KMS-11 (cell line): ENCODE measurements around the gene HTR6.
"Not testable (repeated sequence)": the region's sequence is repeated elsewhere in the genome, so short reads cannot be mapped to it uniquely, and the experiment has no call there.

Experiments used
- H2AFZ ChIP-seq: fragments of 200-600 bp; sonication (generic); 2 replicates; pipeline ENCODE4 v1.6.1; 2016; ENCODE audit warnings: antibody characterized with exemption, mixed run types, low read depth
- H3K27ac ChIP-seq: fragments of 200-600 bp; sonication (generic); 2 replicates; pipeline ENCODE4 v1.6.1; 2016; ENCODE audit warnings: mild to moderate bottlenecking, mixed run types
- H3K27me3 ChIP-seq: fragments of 200-600 bp; sonication (generic); 2 replicates; pipeline ENCODE4 v1.6.1; 2017; ENCODE audit warnings: mild to moderate bottlenecking, low read depth, mixed run types, moderate library complexity; ENCODE audit not compliant: insufficient read depth
- H3K36me3 ChIP-seq: fragments of 200-600 bp; sonication (generic); 2 replicates; pipeline ENCODE4 v1.6.1; 2017; ENCODE audit warnings: mild to moderate bottlenecking, mixed run types; ENCODE audit not compliant: insufficient read depth
- H3K4me1 ChIP-seq: fragments of 200-600 bp; sonication (generic); 2 replicates; pipeline ENCODE4 v1.6.1; 2016; ENCODE audit warnings: mild to moderate bottlenecking, low read depth, mixed run types; ENCODE audit not compliant: poor library complexity, severe bottlenecking
- H3K4me2 ChIP-seq: fragments of 200-600 bp; sonication (generic); 2 replicates; pipeline ENCODE4 v1.7.0; 2016; ENCODE audit warnings: mild to moderate bottlenecking, mixed run types
- H3K4me3 ChIP-seq: fragments of 200-600 bp; sonication (generic); IDR thresholded peaks from 2 replicates; pipeline ENCODE4 v1.6.1; 2017; ENCODE audit warnings: low read depth, low read length, mixed read lengths; ENCODE audit not compliant: insufficient read depth
- H3K79me2 ChIP-seq: fragments of 200-600 bp; sonication (generic); 2 replicates; pipeline ENCODE4 v1.6.1; 2016; ENCODE audit warnings: low read depth, mixed run types; ENCODE audit not compliant: insufficient read depth
- H3K9ac ChIP-seq: fragments of 200-600 bp; sonication (generic); 2 replicates; pipeline ENCODE4 v1.6.1; 2016; ENCODE audit warnings: mild to moderate bottlenecking, mixed run types
- H4K20me1 ChIP-seq: fragments of 200-600 bp; sonication (generic); 2 replicates; pipeline ENCODE4 v1.6.1; 2016; ENCODE audit warnings: mild to moderate bottlenecking, mixed run types; ENCODE audit not compliant: insufficient read depth
- TF ChIP-seq, protein P1 (sequence below): fragments of 200-600 bp; sonication (generic); conservative IDR thresholded peaks from 2 replicates; pipeline ENCODE4 v1.6.1; 2017; ENCODE audit warnings: low read depth, mild to moderate bottlenecking, antibody characterized with exemption, low read length, moderate library complexity, mixed read lengths

HTR6 gene

DNA sequence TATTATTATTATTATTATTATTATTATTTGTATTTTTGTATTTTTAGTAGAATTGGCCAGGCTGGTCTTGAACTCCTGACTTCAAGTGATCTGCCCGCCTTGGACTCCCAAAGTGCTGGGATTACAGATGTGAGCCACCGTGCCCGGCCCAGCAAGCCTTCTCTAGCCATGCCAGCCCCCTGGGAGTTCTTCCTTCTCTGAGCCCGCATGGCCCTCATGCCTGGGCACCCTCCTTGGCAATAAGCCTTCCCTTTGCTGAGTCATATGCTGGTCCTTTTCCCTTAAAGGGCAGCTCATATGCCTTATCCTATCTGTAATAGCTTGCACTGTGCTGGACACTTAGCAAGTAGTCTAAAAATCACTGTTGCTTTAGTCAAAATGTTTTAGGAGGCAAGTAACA is 29.0 kb upstream of the HTR6 start:
- Histone ChIP-seq H3K9ac (no peak overlapping the region), H3K36me3 (no peaks in the 10 kb centered on the region), H3K4me2 (no peak overlapping the region), H3K4me1 (no peaks in the 10 kb centered on the region), H3K79me2 (no peaks in the 10 kb centered on the region), H3K4me3 (no peak overlapping the region), H3K27ac (no peak overlapping the region), H3K27me3 (no peaks in the 10 kb centered on the region), H2AFZ (no peak overlapping the region), H4K20me1 (no peaks in the 10 kb centered on the region)
- TF ChIP-seq, protein P1, sequence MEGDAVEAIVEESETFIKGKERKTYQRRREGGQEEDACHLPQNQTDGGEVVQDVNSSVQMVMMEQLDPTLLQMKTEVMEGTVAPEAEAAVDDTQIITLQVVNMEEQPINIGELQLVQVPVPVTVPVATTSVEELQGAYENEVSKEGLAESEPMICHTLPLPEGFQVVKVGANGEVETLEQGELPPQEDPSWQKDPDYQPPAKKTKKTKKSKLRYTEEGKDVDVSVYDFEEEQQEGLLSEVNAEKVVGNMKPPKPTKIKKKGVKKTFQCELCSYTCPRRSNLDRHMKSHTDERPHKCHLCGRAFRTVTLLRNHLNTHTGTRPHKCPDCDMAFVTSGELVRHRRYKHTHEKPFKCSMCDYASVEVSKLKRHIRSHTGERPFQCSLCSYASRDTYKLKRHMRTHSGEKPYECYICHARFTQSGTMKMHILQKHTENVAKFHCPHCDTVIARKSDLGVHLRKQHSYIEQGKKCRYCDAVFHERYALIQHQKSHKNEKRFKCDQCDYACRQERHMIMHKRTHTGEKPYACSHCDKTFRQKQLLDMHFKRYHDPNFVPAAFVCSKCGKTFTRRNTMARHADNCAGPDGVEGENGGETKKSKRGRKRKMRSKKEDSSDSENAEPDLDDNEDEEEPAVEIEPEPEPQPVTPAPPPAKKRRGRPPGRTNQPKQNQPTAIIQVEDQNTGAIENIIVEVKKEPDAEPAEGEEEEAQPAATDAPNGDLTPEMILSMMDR, result no peak

DNA sequence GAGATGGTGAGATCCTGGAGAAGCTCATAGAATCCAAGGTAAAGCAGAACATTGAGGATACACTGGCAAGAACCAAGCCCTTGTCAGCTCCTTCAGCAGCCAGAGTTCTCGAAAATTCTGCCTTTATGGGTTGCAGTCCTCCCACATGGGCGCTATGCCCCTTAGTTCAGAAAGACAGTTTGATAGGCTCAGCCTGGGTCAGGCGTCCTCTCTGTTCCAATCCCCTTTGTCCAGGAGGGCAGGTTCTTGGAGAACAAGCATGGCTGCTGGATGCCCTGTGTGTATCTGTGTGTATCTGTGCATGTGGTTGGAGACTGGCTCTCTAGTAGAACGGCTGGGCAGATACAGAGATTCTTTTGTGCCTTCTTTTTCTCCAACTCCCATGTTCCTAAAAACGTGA is 28.6 kb upstream of the HTR6 start:
- H3K79me2 ChIP-seq, result no peaks in the 10 kb centered on the region
- no peak overlapping the region for H3K4me3 ChIP-seq
- H3K4me1 ChIP-seq, result no peaks in the 10 kb centered on the region
- H3K27ac ChIP-seq, result no peak overlapping the region
- no peaks in the 10 kb centered on the region for H4K20me1 ChIP-seq
- no peak overlapping the region for H2AFZ ChIP-seq
- no peak overlapping the region for H3K9ac ChIP-seq
- no peak overlapping the region for H3K4me2 ChIP-seq
- TF ChIP-seq, protein P1, result no peak
- H3K27me3 ChIP-seq, result no peaks in the 10 kb centered on the region
- H3K36me3 ChIP-seq, result no peaks in the 10 kb centered on the region

DNA sequence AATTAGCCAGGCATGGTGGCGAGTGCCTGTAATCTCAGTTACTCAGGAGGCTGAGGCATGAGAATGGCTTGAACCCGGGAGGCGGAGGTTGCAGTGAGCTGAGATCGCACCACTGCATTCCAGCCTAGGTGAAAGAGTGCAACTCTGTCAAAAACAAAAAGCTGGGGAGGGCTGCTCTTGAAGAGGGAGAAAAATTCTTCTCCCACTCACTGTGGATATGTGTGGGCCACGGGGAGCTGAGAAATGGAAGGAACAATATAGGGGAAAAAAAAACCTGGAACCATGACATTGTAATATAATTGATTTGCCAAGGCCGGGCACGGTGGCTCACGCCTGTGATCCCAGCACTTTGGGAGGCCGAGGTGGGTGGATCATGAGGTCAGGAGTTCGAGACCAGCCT is 27.9 kb upstream of the HTR6 start:
- not testable (repeated sequence) for H3K27ac ChIP-seq

DNA sequence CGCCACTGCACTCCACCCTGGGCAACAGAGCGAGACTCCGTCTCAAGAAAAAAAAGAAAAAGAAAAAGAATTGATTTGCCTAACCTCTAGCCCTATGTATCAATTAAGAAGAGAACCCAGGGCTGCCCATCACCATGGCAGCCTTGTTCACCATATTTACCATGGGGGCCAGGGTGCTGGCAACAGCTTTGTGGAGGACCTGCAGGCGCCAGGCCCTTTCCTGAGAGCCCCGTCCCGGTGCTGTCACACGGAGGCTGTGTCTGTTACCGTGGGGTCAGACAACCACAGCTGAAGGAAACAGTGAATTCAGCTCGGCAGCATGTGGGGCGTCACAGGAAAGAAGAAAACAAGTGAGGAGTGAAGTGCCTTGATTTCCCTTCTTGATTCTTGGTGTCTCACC is 27.1 kb upstream of the HTR6 start:
- H3K4me2 ChIP-seq, result no peak overlapping the region
- no peak overlapping the region for H3K4me3 ChIP-seq
- H4K20me1 ChIP-seq, result no peaks in the 10 kb centered on the region
- peaks cover 2% of the 10 kb centered on the region; the same call in 1 of the 2 replicates for H3K27me3 ChIP-seq
- no peak overlapping the region for H3K9ac ChIP-seq
- H3K79me2 ChIP-seq, result no peaks in the 10 kb centered on the region
- no peaks in the 10 kb centered on the region for H3K4me1 ChIP-seq
- no peak overlapping the region for H2AFZ ChIP-seq
- TF ChIP-seq, protein P1, result no peak
- H3K36me3 ChIP-seq, result no peaks in the 10 kb centered on the region
- H3K27ac ChIP-seq, result no peak overlapping the region

More for the DNA sequence above, 27.9 kb upstream of the HTR6 start:
- H3K4me1 ChIP-seq, H3K79me2 ChIP-seq, H3K9ac ChIP-seq, H3K4me2 ChIP-seq, H3K36me3 ChIP-seq, H3K27me3 ChIP-seq, H4K20me1 ChIP-seq, H2AFZ ChIP-seq, H3K4me3 ChIP-seq: not testable (repeated sequence)

DNA sequence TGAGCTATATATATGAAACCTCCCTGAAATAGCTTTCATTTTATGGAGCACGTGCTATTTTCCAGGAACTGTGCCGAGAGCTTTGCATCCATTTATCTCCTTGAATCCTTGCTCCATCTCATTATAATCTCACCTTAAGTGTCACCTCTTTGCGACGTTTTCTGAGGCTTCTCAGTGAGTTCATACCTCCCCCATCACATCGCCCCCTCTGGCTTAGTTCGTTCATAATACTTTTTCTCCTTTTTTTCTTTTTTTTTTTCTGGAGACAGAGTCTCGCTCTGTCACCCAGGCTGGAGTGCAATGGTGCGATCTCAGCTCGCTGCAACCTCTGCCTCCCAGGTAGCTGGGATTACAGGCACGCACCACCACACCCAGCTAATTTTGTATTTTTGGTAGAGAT is 25.4 kb upstream of the HTR6 start:
- not testable (repeated sequence) for H3K27ac ChIP-seq, H3K27me3 ChIP-seq, H3K36me3 ChIP-seq, H3K4me2 ChIP-seq, H2AFZ ChIP-seq, H3K9ac ChIP-seq, H3K4me3 ChIP-seq, H3K4me1 ChIP-seq, H3K79me2 ChIP-seq, H4K20me1 ChIP-seq
